Measurements from ENCODE around the gene NEIL3.
A peak's percentile ranks its signal among the peaks of the same experiment; 100 is the strongest.

GRCh38 chr4:177367336-177367735, 57.7 kb downstream of the NEIL3 start:
- peak in 3 of 6 experiments; percentile 7 to 41 (median 13) for TF ChIP-seq CTCF (IDR thresholded peaks at IDR 0.05)
- no peak for TF ChIP-seq POLR2A (IDR thresholded peaks at IDR 0.05)

Data from esophagus squamous epithelium (tissue), 4 donors.